GM12864 (cell line): ENCODE data around the gene PRCD.

Source experiments
- DNase-seq: peaks from one replicate; pipeline ENCODE4 v3.0.0-alpha.2; 2011; ENCODE audit warnings: low read depth
- H3K4me3 ChIP-seq: 2 replicates; pipeline ENCODE4 v1.5.1; 2011; ENCODE audit warnings: mild to moderate bottlenecking, low read depth, low read length, control low read depth
- CTCF ChIP-seq: IDR thresholded peaks from 2 replicates; pipeline ENCODE4 v1.5.1; 2011; ENCODE audit warnings: low read depth, mild to moderate bottlenecking, moderate library complexity, low read length, control low read depth, inconsistent platforms; ENCODE audit errors: missing control alignments

PRCD gene

GRCh38 chr17:76549215-76549518 lies 9.3 kb downstream of the PRCD start:
- H3K4me3 ChIP-seq = no peak overlapping the region
- DNase-seq = no peak
- TF ChIP-seq CTCF = no peak

- H3K4me3 ChIP-seq = no peak overlapping the region
- TF ChIP-seq CTCF = no peak
- no peak for DNase-seq
Measured at GRCh38 chr17:76549539-76549938, 9.7 kb downstream of the PRCD start.

GRCh38 chr17:76550712-76551615 lies 11.1 kb downstream of the PRCD start:
- no peak for DNase-seq
- H3K4me3 ChIP-seq = no peak overlapping the region
- TF ChIP-seq CTCF = no peak

GRCh38 chr17:76551685-76552084 lies 11.8 kb downstream of the PRCD start:
- no peak for DNase-seq
- TF ChIP-seq CTCF = no peak
- H3K4me3 ChIP-seq = no peak overlapping the region

DNA sequence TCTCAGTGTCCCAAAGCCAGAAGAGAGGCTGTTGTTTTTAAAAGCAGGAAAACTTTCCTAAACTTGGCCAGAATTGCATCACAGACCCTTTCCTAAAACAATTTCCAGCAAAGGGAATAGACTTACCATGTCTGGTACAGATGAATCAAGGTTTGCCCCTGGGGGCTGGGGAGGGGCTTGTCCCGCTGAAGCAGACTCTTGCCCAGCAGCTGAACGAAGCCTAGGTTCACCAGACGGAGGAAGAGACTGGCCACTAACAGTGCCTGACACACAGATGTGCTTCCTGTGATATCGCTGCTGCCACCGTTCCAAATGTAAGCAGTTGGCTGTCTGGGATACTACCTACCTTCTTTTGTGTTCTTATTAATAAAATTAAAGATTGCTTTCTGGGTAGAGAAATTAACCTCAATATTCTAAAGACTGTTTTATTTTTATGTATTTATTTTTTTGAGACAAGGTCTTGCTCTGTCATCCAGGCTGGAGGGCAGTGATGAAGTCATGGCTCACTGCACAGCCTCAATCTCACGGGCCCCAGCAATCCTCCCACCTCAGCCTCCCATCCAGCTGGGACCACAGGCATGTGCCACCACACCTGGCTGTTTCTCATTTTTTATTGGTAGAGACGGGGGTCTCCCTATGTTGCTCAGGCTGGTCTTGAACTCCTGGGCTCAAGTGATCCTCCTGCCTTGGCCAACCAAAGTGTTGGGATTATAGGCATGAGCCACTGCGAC lies 13.5 kb downstream of the PRCD start:
- no peak overlapping the region for H3K4me3 ChIP-seq
- DNase-seq = no peak
- no peak for TF ChIP-seq CTCF

DNA sequence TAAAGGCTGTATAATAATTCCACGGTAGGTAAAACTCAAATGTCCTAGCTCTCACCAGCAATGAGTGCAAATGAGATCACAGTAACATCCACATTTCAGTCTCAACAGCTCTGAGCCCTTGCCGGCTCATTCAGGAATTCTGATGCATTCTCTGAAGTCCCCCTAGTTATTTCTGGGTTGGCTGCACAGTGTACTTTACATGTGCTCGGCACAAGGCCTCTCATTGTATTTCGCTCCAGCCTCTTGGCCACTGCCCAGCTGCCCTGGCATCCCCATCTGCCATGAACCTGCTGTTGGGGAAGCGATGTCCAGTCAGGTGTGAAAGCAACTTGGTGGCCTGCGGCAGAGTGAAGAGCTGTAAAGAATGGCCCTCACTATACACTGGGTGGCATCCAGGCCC lies 14.3 kb downstream of the PRCD start:
- no peak for TF ChIP-seq CTCF
- no peak overlapping the region for H3K4me3 ChIP-seq
- DNase-seq = no peak
